Fibroblast of lung (primary cell): ENCODE results near the gene PNMA8C. TPM values are rescaled to one million over a fixed set of nuclear protein-coding genes. Genes with fewer than 3 reads are reported as not detected.
"Not testable (repeated sequence)": the region's sequence is repeated elsewhere in the genome, so short reads cannot be mapped to it uniquely, and the experiment has no call there.

Experiments
- DNase-seq, 2 donors: peaks; one replicate each; pipeline versions ENCODE4 v3.0.0 to v3.0.0-alpha.2; 2010; ENCODE audit warnings: low read depth in 2 of 2
- H2AFZ ChIP-seq: 2 replicates; pipeline ENCODE4 v1.5.1; 2012; ENCODE audit warnings: low read length, control low read depth, inconsistent platforms
- H3K27ac ChIP-seq: 2 replicates; pipeline ENCODE4 v1.5.1; 2011; ENCODE audit warnings: low read length, control low read depth; ENCODE audit not compliant: insufficient read depth
- H3K27me3 ChIP-seq: 2 replicates; pipeline ENCODE4 v1.5.1; 2011; ENCODE audit warnings: mild to moderate bottlenecking, low read length; ENCODE audit not compliant: control insufficient read depth, insufficient read depth
- H3K36me3 ChIP-seq: 2 replicates; pipeline ENCODE4 v1.5.1; 2011; ENCODE audit warnings: low read length; ENCODE audit not compliant: control insufficient read depth, insufficient read depth
- H3K4me1 ChIP-seq: 2 replicates; pipeline ENCODE4 v1.5.1; 2011; ENCODE audit warnings: low read length; ENCODE audit not compliant: control insufficient read depth, insufficient read depth; ENCODE audit errors: extremely low read depth
- H3K4me2 ChIP-seq: 2 replicates; pipeline ENCODE4 v1.5.1; 2011; ENCODE audit warnings: low read length, control low read depth; ENCODE audit not compliant: insufficient read depth; ENCODE audit errors: extremely low read depth
- H3K4me3 ChIP-seq, 4 experiments: fragments of 200-600 bp in 1 of 4; sonication (generic) in 1 of 4; replicated peaks in 1 of 4; 2 replicates each; pipeline ENCODE4 v1.5.1; 2011 to 2016; ENCODE audit warnings: low read length in 4 of 4, low read depth in 3 of 4, mild to moderate bottlenecking in 3 of 4, control low read depth in 2 of 4, inconsistent platforms in 1 of 4, mixed read lengths in 1 of 4; ENCODE audit not compliant: insufficient read depth in 1 of 4; ENCODE audit errors: control extremely low read depth in 1 of 4
- H3K79me2 ChIP-seq: 2 replicates; pipeline ENCODE4 v1.5.1; 2012; ENCODE audit warnings: mild to moderate bottlenecking, low read length, inconsistent platforms; ENCODE audit not compliant: control insufficient read depth, insufficient read depth
- H3K9ac ChIP-seq: 2 replicates; pipeline ENCODE4 v1.5.1; 2011; ENCODE audit warnings: mild to moderate bottlenecking, low read length, control low read depth; ENCODE audit not compliant: insufficient read depth
- H3K9me3 ChIP-seq: 2 replicates; pipeline ENCODE4 v1.5.1; 2012; ENCODE audit warnings: low read depth, low read length; ENCODE audit not compliant: control insufficient read depth, insufficient read depth
- H4K20me1 ChIP-seq: 2 replicates; pipeline ENCODE4 v1.5.1; 2011; ENCODE audit warnings: low read length; ENCODE audit not compliant: control insufficient read depth, insufficient read depth; ENCODE audit errors: extremely low read depth
- EZH2 ChIP-seq: IDR thresholded peaks from 2 replicates; pipeline ENCODE4 v1.5.1; 2012; ENCODE audit warnings: low read length, control low read depth, mild to moderate bottlenecking; ENCODE audit errors: missing control alignments
- polyA plus RNA-seq, 2 donors: library from polyadenylated mRNA; depleted of rRNA in 1 of 2; stranded (reverse) in 1 of 2; unstranded in 1 of 2; fragments of >200 nt; gene quantifications; 2 replicates each; pipeline ENCODE4 v1.2.1, GENCODE V29; 2011 to 2012; ENCODE audit warnings: missing spikeins in 1 of 2
- total RNA-seq: library from RNA; depleted of rRNA; stranded (reverse); fragments of >200 nt; gene quantifications from 2 replicates; pipeline ENCODE4 v1.2.1, GENCODE V29; 2014
- TF ChIP-seq, protein P1 (sequence below), 2 donors: IDR thresholded peaks in 1 of 2; conservative IDR thresholded peaks in 1 of 2; 1 replicate in 1 of 2; 2 replicates in 1 of 2; pipeline ENCODE4 v1.5.1; 2011 to 2012; ENCODE audit warnings: low read length in 2 of 2, control low read depth in 1 of 2, inconsistent platforms in 1 of 2, low read depth in 1 of 2, mild to moderate bottlenecking in 1 of 2

Gene PNMA8C
- total and polyA plus RNA-seq, 2 donors (not counting 1 experiment from before 2014, with no cell fraction given): 0.01 to 0.17 TPM

DNA sequence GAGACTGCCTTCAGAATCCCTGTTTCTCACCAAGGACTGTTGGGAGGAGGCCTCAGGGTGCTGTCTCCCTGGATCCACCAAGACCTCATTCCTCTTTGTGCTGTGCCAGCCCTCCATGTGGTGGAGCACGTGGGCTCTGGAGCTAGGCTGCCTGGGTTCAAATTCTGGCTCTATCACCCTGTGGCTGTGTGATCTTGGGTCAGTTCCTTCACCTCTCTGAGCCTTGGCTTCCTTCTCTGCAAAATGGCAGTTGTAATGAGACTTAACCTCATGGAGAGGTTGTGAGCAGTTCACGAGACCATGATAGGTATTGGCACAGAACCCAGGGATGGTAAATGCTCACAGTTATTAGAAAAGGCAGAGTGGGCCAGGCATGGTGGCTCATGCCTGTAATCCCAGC is 6.4 kb downstream of the PNMA8C start:
- TF ChIP-seq EZH2: no peak
- TF ChIP-seq, protein P1, sequence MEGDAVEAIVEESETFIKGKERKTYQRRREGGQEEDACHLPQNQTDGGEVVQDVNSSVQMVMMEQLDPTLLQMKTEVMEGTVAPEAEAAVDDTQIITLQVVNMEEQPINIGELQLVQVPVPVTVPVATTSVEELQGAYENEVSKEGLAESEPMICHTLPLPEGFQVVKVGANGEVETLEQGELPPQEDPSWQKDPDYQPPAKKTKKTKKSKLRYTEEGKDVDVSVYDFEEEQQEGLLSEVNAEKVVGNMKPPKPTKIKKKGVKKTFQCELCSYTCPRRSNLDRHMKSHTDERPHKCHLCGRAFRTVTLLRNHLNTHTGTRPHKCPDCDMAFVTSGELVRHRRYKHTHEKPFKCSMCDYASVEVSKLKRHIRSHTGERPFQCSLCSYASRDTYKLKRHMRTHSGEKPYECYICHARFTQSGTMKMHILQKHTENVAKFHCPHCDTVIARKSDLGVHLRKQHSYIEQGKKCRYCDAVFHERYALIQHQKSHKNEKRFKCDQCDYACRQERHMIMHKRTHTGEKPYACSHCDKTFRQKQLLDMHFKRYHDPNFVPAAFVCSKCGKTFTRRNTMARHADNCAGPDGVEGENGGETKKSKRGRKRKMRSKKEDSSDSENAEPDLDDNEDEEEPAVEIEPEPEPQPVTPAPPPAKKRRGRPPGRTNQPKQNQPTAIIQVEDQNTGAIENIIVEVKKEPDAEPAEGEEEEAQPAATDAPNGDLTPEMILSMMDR (conservative IDR thresholded peaks at IDR 0.05 in 1 of 2, IDR thresholded peaks at IDR 0.05 in 1 of 2; ENCODE audit: low read depth in 1 of 2, low read length in 2 of 2): no peak
- Histone ChIP-seq H3K4me1 (peaks cover 3% of the 10 kb centered on the region), H4K20me1 (no peaks in the 10 kb centered on the region), H3K4me3 (no peak overlapping the region), H3K9ac (no peak overlapping the region), H3K9me3 (no peaks in the 10 kb centered on the region), H3K79me2 (no peaks in the 10 kb centered on the region), H3K36me3 (no peaks in the 10 kb centered on the region), H3K4me2 (no peak overlapping the region), H3K27me3 (no peaks in the 10 kb centered on the region), H3K27ac (no peak overlapping the region), H2AFZ (no peak overlapping the region)
- no peak for DNase-seq

DNA sequence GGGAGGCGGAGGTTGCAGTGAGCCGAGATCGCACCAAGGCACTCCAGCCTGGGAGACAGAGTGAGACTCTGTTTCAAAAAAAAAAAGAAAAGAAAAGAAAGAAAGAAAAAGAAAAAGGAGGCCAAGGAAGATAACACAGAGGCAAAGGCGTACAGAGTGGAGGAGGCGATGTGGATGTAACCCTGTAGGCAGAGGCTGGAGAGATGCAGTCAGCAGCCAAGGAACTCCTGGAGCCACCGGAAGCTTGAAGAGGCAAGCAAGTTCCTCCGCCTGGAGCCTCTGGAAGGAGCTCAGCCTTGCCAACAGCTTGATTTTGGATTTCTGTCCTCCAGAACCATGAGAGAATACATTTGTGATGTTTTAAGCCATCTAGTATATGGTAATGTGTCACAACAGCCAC is 8.7 kb downstream of the PNMA8C start:
- TF ChIP-seq, protein P1 (conservative IDR thresholded peaks at IDR 0.05 in 1 of 2, IDR thresholded peaks at IDR 0.05 in 1 of 2; ENCODE audit: low read depth in 1 of 2, low read length in 2 of 2): no peak
- TF ChIP-seq EZH2: no peak
- Histone ChIP-seq H3K36me3 (no peaks in the 10 kb centered on the region), H3K4me1 (peaks cover 2% of the 10 kb centered on the region), H4K20me1 (no peaks in the 10 kb centered on the region), H3K4me2 (no peak overlapping the region), H3K79me2 (no peaks in the 10 kb centered on the region), H3K9me3 (no peaks in the 10 kb centered on the region), H3K27ac (no peak overlapping the region), H3K4me3 (no peak overlapping the region), H2AFZ (no peak overlapping the region), H3K9ac (no peak overlapping the region), H3K27me3 (no peaks in the 10 kb centered on the region)
- DNase-seq: no peak

DNA sequence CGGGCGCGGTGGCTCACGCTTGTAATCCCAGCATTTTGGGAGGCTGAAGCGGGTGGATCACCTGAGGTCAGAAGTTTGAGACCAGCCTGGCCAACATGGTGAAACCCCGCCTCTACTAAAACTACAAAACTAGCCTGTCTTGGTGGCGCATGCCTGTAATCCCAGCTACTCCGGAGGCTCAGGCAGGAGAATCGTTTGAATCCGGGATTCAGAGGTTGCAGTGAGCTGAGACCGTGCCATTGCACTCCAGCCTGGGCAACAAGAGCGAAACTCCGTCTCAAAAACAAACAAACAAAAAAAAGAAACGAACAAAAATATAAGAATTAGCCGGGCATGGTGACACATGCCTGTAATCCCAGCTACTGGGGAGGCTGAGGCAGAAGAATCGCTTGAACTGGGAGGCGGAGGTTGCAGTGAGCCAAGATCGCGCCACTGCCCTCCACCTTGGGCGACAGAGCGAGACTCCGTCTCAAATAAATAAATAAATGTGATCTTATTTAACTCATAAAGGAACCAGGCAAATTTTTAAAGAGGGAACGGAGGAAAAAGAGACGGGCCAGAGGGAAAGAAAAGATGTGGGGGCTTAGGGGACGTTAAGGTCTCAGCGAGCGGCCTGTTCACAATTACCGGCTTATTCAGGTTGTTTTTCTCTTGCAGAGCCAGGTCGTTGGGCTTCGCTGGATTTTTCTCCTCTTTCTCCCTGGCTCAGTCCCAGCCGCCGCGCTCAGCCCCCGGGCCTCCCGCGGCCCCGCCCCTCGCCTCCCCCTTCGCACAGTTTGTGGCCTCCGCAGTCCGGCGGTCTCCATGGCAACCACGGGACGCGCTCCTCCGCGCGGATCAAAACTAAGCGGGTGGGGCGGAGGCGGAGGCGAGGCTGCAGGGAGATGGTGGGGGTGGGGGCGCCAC is 12.7 kb downstream of the PNMA8C start:
- not testable (repeated sequence) for H3K27ac ChIP-seq, H3K27me3 ChIP-seq, H3K79me2 ChIP-seq, H3K4me1 ChIP-seq, H4K20me1 ChIP-seq, H3K9me3 ChIP-seq, H3K36me3 ChIP-seq
- peak overlapping the region; percentile 69 for H2AFZ ChIP-seq
- H3K9ac ChIP-seq: peak overlapping the region; percentile 37
- peak overlapping the region; percentile 47 to 56 (median 54) for H3K4me3 ChIP-seq
- peak overlapping the region; percentile 97 for H3K4me2 ChIP-seq
- DNase-seq: peak; percentile 83 to 88

DNA sequence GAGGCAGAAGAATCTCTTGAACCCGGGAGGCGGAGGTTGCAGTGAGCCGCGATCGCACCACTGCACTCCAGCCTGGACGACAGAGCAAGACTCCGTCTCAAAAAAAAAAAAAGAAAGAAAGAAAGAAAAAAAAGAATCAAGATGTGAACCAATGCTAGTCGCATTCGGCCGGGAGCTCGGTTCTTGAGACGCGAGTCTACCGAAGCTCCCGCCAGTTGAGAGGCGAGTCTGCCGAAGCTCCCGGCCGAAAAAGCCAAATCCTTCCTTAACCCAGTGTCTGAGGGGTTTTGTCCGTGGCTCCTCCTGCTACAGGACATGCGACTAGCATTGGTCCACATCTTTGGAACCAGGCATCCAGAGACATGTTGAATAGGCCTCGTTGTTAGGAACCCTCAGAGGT is 13.8 kb downstream of the PNMA8C start:
- H3K4me1 ChIP-seq, H4K20me1 ChIP-seq, H2AFZ ChIP-seq, H3K4me3 ChIP-seq, H3K36me3 ChIP-seq, H3K4me2 ChIP-seq, H3K79me2 ChIP-seq, H3K9ac ChIP-seq, DNase-seq, H3K27me3 ChIP-seq, H3K27ac ChIP-seq, H3K9me3 ChIP-seq: not testable (repeated sequence)
